Cardiac fibroblast (primary cell): ENCODE measurements around the gene SEZ6L.

Experiments
- DNase-seq, 2 donors: peaks; one replicate each; pipeline versions ENCODE4 v3.0.0 to v3.0.0-alpha.2; 2010; ENCODE audit warnings: low read depth in 2 of 2
- H3K4me3 ChIP-seq, 2 donors: replicated peaks in 1 of 2; 1 replicate in 1 of 2; 2 replicates in 1 of 2; pipeline ENCODE4 v1.5.1; 2011; ENCODE audit warnings: low read depth in 2 of 2, low read length in 2 of 2, mild to moderate bottlenecking in 2 of 2, moderate library complexity in 1 of 2
- TF ChIP-seq, protein P1 (sequence below): IDR thresholded peaks from one replicate; pipeline ENCODE4 v1.5.1; 2011; ENCODE audit warnings: low read depth, mild to moderate bottlenecking, low read length, inconsistent platforms

The SEZ6L gene

DNA sequence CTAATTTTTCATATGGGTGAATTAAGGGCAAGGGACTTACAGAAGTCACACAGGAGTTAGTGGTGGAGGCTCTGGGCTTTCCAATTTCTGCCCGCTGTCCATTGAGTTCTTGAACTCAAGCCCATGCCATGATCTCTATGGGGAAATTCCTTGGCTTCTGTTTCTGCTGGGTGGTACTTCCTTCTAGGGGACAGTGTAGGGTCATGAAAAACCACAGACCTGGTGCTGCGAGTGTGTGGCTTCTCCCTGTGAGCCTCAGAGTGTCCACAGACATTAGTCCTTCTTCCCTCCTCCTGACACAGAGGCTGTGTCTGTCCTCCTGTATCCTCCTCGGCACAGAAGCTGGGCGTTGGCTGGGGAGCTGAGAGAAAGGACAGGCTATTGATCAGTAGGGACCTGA lies 6.3 kb upstream of the SEZ6L start:
- TF ChIP-seq, protein P1, sequence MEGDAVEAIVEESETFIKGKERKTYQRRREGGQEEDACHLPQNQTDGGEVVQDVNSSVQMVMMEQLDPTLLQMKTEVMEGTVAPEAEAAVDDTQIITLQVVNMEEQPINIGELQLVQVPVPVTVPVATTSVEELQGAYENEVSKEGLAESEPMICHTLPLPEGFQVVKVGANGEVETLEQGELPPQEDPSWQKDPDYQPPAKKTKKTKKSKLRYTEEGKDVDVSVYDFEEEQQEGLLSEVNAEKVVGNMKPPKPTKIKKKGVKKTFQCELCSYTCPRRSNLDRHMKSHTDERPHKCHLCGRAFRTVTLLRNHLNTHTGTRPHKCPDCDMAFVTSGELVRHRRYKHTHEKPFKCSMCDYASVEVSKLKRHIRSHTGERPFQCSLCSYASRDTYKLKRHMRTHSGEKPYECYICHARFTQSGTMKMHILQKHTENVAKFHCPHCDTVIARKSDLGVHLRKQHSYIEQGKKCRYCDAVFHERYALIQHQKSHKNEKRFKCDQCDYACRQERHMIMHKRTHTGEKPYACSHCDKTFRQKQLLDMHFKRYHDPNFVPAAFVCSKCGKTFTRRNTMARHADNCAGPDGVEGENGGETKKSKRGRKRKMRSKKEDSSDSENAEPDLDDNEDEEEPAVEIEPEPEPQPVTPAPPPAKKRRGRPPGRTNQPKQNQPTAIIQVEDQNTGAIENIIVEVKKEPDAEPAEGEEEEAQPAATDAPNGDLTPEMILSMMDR = no peak
- DNase-seq = no peak
- no peak overlapping the region for H3K4me3 ChIP-seq

DNA sequence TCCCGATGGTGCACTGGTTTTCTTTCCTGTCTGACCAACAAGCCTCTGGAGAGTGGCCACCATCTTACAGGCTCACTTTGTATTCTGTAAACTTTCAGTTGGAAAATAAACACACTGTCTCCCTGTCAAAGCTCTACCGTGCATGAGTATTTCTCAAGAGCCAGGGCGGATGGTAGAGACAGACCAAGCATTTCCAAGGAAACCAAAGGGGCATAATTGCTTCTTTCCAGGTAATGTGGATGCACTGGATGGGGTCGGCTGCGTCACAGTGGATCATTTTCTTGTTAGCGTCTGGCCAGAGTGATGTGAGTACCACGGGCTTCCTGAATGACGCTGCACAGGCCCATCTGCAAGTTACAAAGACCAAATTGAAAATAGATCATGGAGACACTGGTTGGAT lies 5.1 kb upstream of the SEZ6L start:
- TF ChIP-seq, protein P1 = no peak
- no peak overlapping the region for H3K4me3 ChIP-seq
- no peak for DNase-seq

DNA sequence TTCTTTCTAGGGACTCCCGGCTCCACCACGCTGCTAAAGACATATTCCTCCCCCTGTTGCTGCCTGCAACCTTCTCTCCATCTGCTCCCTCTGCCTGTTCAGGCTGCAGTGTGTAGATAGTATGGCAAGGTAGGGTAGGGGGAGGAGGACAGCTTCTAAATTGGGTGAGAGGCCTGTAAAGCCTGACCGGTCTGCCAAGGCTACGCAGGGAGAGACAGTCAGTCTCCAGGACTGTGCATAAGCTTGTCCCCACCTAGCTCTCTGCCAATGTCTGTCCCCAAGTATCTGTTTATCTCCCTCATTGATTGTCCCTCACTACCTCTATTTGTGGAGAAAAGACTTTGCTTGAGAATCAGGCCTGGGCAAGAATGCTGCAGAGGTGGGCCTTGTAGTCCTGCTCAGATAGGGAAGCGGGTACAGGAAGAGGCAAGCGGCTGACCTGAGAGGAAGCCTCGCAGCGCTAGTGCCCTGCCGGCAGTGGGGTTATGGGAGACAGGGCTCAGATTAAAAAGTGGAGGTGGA lies 871 bp upstream of the SEZ6L start:
- TF ChIP-seq, protein P1 = no peak
- DNase-seq = no peak

DNA sequence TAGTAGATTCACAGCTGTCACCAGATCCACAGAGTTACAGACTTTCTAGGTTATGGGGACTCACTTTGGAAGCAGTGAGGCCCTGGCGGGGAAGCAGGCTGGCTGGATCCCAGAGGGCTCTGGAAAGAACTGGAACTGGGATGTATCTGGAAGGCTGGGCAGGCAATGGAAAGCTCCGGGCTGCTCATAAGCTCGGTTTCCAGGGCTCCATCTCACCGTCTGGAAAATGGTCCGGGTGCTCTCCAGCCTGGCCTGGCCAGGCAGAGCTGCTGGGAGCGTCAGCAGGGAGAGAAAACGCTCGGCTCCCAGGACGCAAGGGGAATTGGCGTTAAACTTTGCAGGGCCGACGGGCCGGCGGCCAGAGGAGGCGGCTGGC lies 335 bp upstream of the SEZ6L start:
- H3K4me3 ChIP-seq = no peak overlapping the region
- DNase-seq = no peak
- TF ChIP-seq, protein P1 = no peak

More for the DNA sequence above, 871 bp upstream of the SEZ6L start:
- H3K4me3 ChIP-seq = no peak overlapping the region

DNA sequence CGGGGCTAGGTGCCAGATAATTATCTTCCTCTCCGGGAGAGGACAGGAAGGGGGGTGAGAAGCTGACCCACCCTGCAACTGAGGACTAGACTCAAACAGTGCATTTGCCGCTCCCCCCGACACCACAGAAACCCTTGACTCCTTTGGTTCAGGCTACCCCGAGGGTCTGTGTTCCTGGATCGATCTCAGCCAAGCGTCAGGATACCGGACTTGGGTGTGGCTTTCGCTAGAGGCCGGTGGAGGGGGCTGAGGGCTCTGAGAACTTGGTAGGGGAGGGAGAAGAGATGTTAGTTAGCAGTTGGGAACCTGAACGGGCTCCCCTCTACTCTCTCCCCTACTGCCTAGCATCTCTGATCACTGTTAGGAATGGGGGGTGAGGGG lies 840 bp downstream of the SEZ6L start:
- no peak overlapping the region for H3K4me3 ChIP-seq
- TF ChIP-seq, protein P1 = no peak
- DNase-seq = no peak

DNA sequence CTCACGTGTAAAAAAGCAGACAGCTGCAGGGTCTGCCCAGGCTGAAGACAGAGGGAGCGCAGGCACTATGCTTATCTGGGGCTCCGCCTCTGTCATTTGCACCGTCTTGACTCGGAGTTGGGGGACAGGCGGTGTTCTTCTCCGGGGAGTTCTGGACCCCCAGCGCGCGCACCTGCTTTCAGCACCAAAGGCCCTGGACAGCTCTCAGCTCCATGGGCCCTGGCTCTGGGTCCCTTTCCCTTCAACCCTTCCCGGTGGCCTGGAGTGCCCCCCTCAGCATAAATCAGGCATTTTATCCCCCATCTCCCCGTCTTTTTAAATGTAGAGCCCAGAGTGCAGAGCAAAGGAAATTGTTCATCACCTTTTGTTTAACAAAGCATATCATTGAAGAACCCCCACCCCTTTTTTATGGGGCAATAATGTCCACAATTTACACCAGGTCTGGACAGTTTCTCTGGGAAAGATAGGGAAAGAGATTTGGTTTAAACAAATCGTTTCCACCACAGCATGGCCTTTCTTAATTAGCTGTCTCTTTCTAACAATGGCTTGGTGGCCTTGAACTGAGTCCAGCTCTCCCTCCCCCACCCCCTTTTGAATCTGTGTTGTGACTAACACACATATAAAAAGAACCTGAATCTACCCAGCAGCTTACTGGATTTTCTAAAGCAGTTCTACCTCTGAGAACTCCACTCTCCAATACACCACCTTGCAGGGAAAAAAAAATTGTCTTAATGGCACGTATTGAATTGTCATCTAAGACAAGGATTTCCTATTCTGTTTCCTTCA lies 1.7 kb downstream of the SEZ6L start:
- TF ChIP-seq, protein P1 = no peak
- DNase-seq = no peak
- no peak overlapping the region for H3K4me3 ChIP-seq
